A549 (cell line): ENCODE data around the gene PPP4R3B.

Source experiments
- BHLHE40 ChIP-seq: IDR thresholded peaks from 2 replicates; pipeline ENCODE4 v1.6.1; 2012; ENCODE audit warnings: low read depth, low read length, inconsistent platforms
- CTCF ChIP-seq: fragments of >200 bp; sonication (Bioruptor Twin); formaldehyde crosslinking; IDR thresholded peaks from 3 replicates; pipeline ENCODE4 v1.5.1; 2016
- EP300 ChIP-seq, 2 experiments: fragments of >200 bp; sonication (Bioruptor Twin); formaldehyde crosslinking; IDR thresholded peaks; 2 replicates in 1 of 2; 3 replicates in 1 of 2; pipeline ENCODE4 v1.6.1; 2016 to 2017
- JUNB ChIP-seq: fragments of >200 bp; sonication (Bioruptor Twin); formaldehyde crosslinking; IDR thresholded peaks from 2 replicates; pipeline ENCODE4 v1.6.1; 2016
- KDM1A ChIP-seq: fragments of 200-600 bp; sonication (generic); IDR thresholded peaks from 2 replicates; pipeline ENCODE4 v1.6.1; 2016; ENCODE audit warnings: low read depth, mild to moderate bottlenecking
- MAFK ChIP-seq: fragments of 450-650 bp; IDR thresholded peaks from 2 replicates; pipeline ENCODE4 v1.6.1; 2014; ENCODE audit not compliant: partially characterized antibody
- MAX ChIP-seq: IDR thresholded peaks from 2 replicates; pipeline ENCODE4 v1.6.1; 2012
- REST ChIP-seq: fragments of 200-600 bp; sonication (generic); IDR thresholded peaks from 2 replicates; pipeline ENCODE4 v1.6.1; 2016; ENCODE audit warnings: antibody characterized with exemption, mild to moderate bottlenecking, moderate library complexity
- TP53 ChIP-seq: fragments of 250-450 bp; sonication (Bioruptor Pico); IDR thresholded peaks from 2 replicates; pipeline ENCODE4 v1.5.0; 2021; ENCODE audit warnings: mild to moderate bottlenecking, moderate library complexity
- USF2 ChIP-seq: fragments of 450-650 bp; IDR thresholded peaks from 2 replicates; pipeline ENCODE4 v1.6.1; 2014; ENCODE audit warnings: antibody characterized with exemption

- TF ChIP-seq CTCF (no peak), USF2 (no peak), KDM1A (no peak), BHLHE40 (no peak), MAFK (no peak), EP300 (IDR thresholded peaks at IDR 0.05) (no peak), REST (no peak), TP53 (CRISPR knock-in tag) (no peak), JUNB (no peak), MAX (no peak)
Observed at GRCh38 chr2:55621802-55622201, 4.4 kb upstream of the PPP4R3B start.
